B cell (primary cell): Measurements from ENCODE around the gene CTXND2.

ENCODE experiments used
- EZH2 ChIP-seq: IDR thresholded peaks from 2 replicates; pipeline ENCODE4 v1.6.1; 2012; ENCODE audit warnings: borderline replicate concordance, low read depth, mild to moderate bottlenecking, moderate library complexity, low read length; ENCODE audit not compliant: insufficient read depth, poor library complexity, severe bottlenecking
- TF ChIP-seq, protein P1 (sequence below): fragments of 200-600 bp; IDR thresholded peaks from one replicate; pipeline ENCODE4 v1.8.0; 2022; ENCODE audit warnings: antibody characterized with exemption, mild to moderate bottlenecking

DNA sequence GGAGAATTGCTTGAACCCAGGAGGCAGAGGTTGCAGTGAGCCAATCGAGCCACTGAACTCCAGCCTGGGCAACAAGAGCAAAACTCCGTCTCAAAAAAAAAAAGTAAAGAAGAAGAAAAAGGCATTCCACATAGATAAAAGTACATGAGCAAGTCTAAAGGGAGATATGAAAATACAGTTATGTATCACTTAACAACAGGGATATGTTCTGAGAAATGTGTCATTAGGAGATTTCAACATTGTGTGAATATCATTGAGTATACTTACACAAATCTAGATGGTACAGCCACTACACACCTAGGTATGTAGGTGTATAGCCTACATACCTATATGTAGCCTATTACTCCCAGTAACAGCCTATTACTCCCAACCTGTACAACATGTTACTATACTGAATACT, 23.2 kb upstream of the CTXND2 start:
- TF ChIP-seq, protein P1, sequence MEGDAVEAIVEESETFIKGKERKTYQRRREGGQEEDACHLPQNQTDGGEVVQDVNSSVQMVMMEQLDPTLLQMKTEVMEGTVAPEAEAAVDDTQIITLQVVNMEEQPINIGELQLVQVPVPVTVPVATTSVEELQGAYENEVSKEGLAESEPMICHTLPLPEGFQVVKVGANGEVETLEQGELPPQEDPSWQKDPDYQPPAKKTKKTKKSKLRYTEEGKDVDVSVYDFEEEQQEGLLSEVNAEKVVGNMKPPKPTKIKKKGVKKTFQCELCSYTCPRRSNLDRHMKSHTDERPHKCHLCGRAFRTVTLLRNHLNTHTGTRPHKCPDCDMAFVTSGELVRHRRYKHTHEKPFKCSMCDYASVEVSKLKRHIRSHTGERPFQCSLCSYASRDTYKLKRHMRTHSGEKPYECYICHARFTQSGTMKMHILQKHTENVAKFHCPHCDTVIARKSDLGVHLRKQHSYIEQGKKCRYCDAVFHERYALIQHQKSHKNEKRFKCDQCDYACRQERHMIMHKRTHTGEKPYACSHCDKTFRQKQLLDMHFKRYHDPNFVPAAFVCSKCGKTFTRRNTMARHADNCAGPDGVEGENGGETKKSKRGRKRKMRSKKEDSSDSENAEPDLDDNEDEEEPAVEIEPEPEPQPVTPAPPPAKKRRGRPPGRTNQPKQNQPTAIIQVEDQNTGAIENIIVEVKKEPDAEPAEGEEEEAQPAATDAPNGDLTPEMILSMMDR = no peak
- no peak for TF ChIP-seq EZH2
